Transverse colon (tissue), 3 donors: ENCODE results near the gene RMDN2.

Experiments
- EP300 ChIP-seq: sonication (generic); formaldehyde crosslinking; IDR thresholded peaks from one replicate; pipeline ENCODE4 v1.6.1; 2017; ENCODE audit warnings: antibody characterized with exemption, low read depth
- POLR2A ChIP-seq: fragments of 450-650 bp; IDR thresholded peaks from one replicate; pipeline ENCODE4 v1.6.1; 2016; ENCODE audit warnings: antibody characterized with exemption, mild to moderate bottlenecking, moderate library complexity
- POLR2AphosphoS5 ChIP-seq, 3 donors: sonication (generic); formaldehyde crosslinking; IDR thresholded peaks; one replicate each; pipeline ENCODE4 v1.6.1; 2016; ENCODE audit warnings: antibody characterized with exemption in 3 of 3

DNA sequence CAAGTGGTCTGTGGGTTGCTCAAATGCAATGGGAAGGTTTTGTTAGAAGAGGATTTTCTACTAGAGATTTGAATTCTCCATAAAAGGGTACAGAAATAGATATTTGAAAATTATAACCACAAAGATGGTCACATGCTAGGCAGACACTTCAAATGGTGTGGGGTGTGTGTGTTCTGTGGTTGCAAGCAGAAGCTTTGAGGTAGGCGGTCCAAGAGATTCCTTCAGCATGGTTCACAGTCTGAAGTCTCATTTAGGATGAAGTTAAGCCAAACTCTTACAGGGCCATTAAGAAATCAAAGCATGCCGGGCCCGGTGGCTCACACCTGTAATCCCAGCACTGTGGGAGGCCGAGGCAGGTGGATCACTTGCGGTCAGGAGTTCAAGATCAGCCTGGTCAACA, 38.3 kb upstream of the RMDN2 start:
- TF ChIP-seq POLR2AphosphoS5 (IDR thresholded peaks at IDR 0.05) = no peak
- no peak for TF ChIP-seq POLR2A
- TF ChIP-seq EP300 = no peak
